ENCODE results near the gene CREB3L2.

Gene CREB3L2

DNA sequence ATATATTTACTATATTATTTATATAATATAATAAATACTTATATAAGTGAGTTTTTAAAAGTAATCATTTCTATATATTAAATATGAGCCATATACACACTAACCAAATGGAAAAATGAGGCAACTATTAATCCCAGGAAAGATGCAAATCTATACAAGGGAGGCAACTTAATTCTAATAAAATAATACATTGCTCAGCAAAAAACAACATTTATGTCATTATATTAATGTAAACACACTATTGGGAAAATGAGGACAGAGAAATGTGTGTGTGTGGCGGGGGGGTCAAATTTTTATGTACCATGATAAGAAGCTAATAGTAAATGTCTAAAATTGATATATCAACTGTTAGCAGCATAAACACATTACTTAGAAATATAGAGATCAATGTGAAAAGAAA lies 131.8 kb downstream of the CREB3L2 start:
- Histone ChIP-seq H3K4me3 (ENCODE audit: low read length in 2 of 2) (no peak overlapping the region), H3K9me3 (ENCODE audit: control insufficient read depth in 2 of 2, low read length in 2 of 2) (no peaks in the 10 kb centered on the region), H3K27me3 (ENCODE audit: control insufficient read depth in 2 of 2, insufficient read depth in 2 of 2, low read length in 2 of 2) (no peaks in the 10 kb centered on the region), H3K4me1 (ENCODE audit: control insufficient read depth in 2 of 2, insufficient read depth in 2 of 2, low read length in 2 of 2) (no peaks in the 10 kb centered on the region), H3K27ac (ENCODE audit: low read depth in 2 of 2, low read length in 2 of 2) (no peak overlapping the region), H3K36me3 (ENCODE audit: control insufficient read depth in 2 of 2, insufficient read depth in 2 of 2, low read length in 2 of 2) (peaks cover 8 to 16% of the 10 kb centered on the region in 2 donors), H3K9ac (ENCODE audit: low read depth in 1 of 2, low read length in 2 of 2) (no peak overlapping the region)

DNA sequence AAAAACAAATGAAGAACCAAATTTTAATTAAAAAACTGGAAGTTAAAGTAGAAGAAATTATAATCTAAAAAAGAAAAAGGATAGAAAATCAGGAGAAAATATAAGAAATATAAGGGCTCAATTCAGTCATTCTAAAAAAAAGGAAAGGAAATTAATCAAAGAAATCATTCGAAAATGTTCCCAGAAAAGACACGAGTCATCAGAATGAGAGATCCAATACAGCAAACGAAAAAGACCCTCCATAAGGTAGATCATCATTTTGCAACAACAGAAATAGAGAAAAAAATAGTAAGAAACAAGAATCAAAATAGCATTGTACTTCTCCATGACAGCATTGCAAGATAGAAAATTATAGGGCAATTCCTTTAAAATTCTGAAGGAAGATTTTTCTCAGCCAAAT lies 132.6 kb downstream of the CREB3L2 start:
- Histone ChIP-seq H3K4me3 (ENCODE audit: low read length in 2 of 2) (no peak overlapping the region), H3K9me3 (ENCODE audit: control insufficient read depth in 2 of 2, low read length in 2 of 2) (no peaks in the 10 kb centered on the region), H3K36me3 (ENCODE audit: control insufficient read depth in 2 of 2, insufficient read depth in 2 of 2, low read length in 2 of 2) (peaks cover 8 to 15% of the 10 kb centered on the region in 2 donors), H3K27ac (ENCODE audit: low read depth in 2 of 2, low read length in 2 of 2) (no peak overlapping the region), H3K4me1 (ENCODE audit: control insufficient read depth in 2 of 2, insufficient read depth in 2 of 2, low read length in 2 of 2) (no peaks in the 10 kb centered on the region), H3K9ac (ENCODE audit: low read depth in 1 of 2, low read length in 2 of 2) (no peak overlapping the region), H3K27me3 (ENCODE audit: control insufficient read depth in 2 of 2, insufficient read depth in 2 of 2, low read length in 2 of 2) (no peaks in the 10 kb centered on the region)

DNA sequence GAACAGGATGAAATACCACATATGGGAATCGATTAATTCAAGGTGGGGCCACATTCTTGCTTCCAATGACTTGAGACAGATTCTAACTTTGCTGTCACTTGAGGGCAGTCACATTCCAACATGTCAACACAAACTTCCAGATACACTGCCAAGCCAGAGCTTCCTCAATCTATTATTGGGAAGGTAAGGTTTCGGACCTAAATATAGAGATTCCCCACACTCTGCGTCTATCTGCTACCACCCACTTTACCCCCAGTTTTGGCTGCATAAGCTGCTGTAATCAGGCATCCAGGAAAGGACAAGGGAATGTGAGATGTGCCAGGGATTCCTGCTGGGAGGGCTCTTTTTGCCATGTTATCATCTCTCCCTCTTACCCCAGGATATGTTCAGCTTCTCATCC lies 134.6 kb downstream of the CREB3L2 start:
- Histone ChIP-seq H3K36me3 (ENCODE audit: control insufficient read depth in 2 of 2, insufficient read depth in 2 of 2, low read length in 2 of 2) (peaks cover 9 to 10% of the 10 kb centered on the region in 2 donors), H3K4me3 (ENCODE audit: low read length in 2 of 2) (no peak overlapping the region)

DNA sequence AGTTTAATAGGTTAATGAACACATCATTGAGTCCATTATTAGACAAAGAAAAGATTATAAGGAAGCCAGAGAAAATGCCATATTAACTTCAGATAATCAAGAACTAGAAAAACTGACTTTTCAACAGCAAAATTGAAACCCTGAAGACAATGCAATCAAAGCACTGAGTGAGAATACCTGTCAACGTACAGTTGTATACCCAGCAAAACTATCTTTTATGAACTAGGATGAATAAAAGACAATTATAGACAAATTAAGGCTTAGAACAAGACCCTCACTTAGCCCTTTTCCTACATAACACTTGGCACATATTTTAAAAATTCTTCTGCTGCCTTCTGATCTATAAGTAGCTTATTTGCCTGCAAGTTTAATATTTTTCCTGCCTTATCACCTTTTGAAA lies 136.1 kb downstream of the CREB3L2 start:
- no peaks in the 10 kb centered on the region for H3K27me3 ChIP-seq (ENCODE audit: control insufficient read depth in 2 of 2, insufficient read depth in 2 of 2, low read length in 2 of 2)
- no peak overlapping the region for H3K9ac ChIP-seq (ENCODE audit: low read depth in 1 of 2, low read length in 2 of 2)
- peaks cover 6 to 10% of the 10 kb centered on the region in 2 donors for H3K36me3 ChIP-seq (ENCODE audit: control insufficient read depth in 2 of 2, insufficient read depth in 2 of 2, low read length in 2 of 2)
- H3K4me3 ChIP-seq (ENCODE audit: low read length in 2 of 2), result no peak overlapping the region
- no peaks in the 10 kb centered on the region for H3K9me3 ChIP-seq (ENCODE audit: control insufficient read depth in 2 of 2, low read length in 2 of 2)
- H3K4me1 ChIP-seq (ENCODE audit: control insufficient read depth in 2 of 2, insufficient read depth in 2 of 2, low read length in 2 of 2), result no peaks in the 10 kb centered on the region
- no peak overlapping the region for H3K27ac ChIP-seq (ENCODE audit: low read depth in 2 of 2, low read length in 2 of 2)

More for the DNA sequence above, 134.6 kb downstream of the CREB3L2 start:
- Histone ChIP-seq H3K9me3 (ENCODE audit: control insufficient read depth in 2 of 2, low read length in 2 of 2) (no peaks in the 10 kb centered on the region), H3K4me1 (ENCODE audit: control insufficient read depth in 2 of 2, insufficient read depth in 2 of 2, low read length in 2 of 2) (no peaks in the 10 kb centered on the region), H3K9ac (ENCODE audit: low read depth in 1 of 2, low read length in 2 of 2) (no peak overlapping the region), H3K27ac (ENCODE audit: low read depth in 2 of 2, low read length in 2 of 2) (no peak overlapping the region), H3K27me3 (ENCODE audit: control insufficient read depth in 2 of 2, insufficient read depth in 2 of 2, low read length in 2 of 2) (no peaks in the 10 kb centered on the region)

DNA sequence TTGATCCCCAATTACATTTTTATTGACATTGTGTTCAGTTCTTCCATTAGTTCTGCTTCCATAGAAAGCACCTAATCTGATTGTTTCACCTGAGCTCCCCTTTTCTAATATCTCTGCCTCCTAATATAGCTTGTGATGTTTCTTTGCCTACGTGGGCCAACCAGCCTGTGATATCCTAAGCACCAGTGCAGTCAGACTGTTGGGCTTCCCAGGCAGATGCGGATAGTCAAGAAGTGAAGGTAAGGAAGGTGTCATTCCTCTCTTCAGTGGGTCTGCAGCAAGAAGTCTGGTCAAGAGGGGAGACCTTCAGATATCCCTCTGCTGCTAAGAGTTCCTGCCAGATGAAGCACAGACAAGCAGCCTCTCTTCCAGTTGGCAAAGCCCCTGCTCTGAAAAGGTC lies 138.9 kb downstream of the CREB3L2 start:
- Histone ChIP-seq H3K9me3 (ENCODE audit: control insufficient read depth in 2 of 2, low read length in 2 of 2) (no peaks in the 10 kb centered on the region), H3K36me3 (ENCODE audit: control insufficient read depth in 2 of 2, insufficient read depth in 2 of 2, low read length in 2 of 2) (peaks cover 6 to 10% of the 10 kb centered on the region in 2 donors), H3K4me3 (ENCODE audit: low read length in 2 of 2) (no peak overlapping the region), H3K27me3 (ENCODE audit: control insufficient read depth in 2 of 2, insufficient read depth in 2 of 2, low read length in 2 of 2) (no peaks in the 10 kb centered on the region), H3K9ac (ENCODE audit: low read depth in 1 of 2, low read length in 2 of 2) (no peak overlapping the region), H3K27ac (ENCODE audit: low read depth in 2 of 2, low read length in 2 of 2) (no peak overlapping the region), H3K4me1 (ENCODE audit: control insufficient read depth in 2 of 2, insufficient read depth in 2 of 2, low read length in 2 of 2) (no peaks in the 10 kb centered on the region)

DNA sequence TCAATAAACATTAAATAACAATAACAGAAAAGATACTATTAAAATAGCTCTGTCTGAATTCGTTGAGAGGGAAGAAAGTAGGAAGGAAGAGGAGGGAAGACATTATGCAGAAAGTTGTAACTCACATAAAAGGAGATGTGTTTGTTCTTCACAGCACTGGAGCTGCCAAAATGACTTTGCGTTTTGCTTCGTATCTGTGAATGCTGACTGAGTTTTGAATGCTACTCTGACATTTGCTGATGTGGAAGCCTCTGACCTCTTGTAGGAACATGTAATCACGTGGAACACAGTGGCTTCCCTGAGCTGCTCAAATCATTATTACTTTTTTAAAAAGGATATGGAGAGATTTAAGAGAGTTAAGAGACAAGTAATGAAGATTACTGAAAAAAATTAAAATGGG lies 139.5 kb downstream of the CREB3L2 start:
- H3K27me3 ChIP-seq (ENCODE audit: control insufficient read depth in 2 of 2, insufficient read depth in 2 of 2, low read length in 2 of 2), result no peaks in the 10 kb centered on the region
- no peak overlapping the region for H3K9ac ChIP-seq (ENCODE audit: low read depth in 1 of 2, low read length in 2 of 2)
- H3K9me3 ChIP-seq (ENCODE audit: control insufficient read depth in 2 of 2, low read length in 2 of 2), result no peaks in the 10 kb centered on the region
- peaks cover 5 to 9% of the 10 kb centered on the region in 2 donors for H3K36me3 ChIP-seq (ENCODE audit: control insufficient read depth in 2 of 2, insufficient read depth in 2 of 2, low read length in 2 of 2)
- H3K4me3 ChIP-seq (ENCODE audit: low read length in 2 of 2), result no peak overlapping the region
- H3K4me1 ChIP-seq (ENCODE audit: control insufficient read depth in 2 of 2, insufficient read depth in 2 of 2, low read length in 2 of 2), result no peaks in the 10 kb centered on the region
- H3K27ac ChIP-seq (ENCODE audit: low read depth in 2 of 2, low read length in 2 of 2), result no peak overlapping the region

DNA sequence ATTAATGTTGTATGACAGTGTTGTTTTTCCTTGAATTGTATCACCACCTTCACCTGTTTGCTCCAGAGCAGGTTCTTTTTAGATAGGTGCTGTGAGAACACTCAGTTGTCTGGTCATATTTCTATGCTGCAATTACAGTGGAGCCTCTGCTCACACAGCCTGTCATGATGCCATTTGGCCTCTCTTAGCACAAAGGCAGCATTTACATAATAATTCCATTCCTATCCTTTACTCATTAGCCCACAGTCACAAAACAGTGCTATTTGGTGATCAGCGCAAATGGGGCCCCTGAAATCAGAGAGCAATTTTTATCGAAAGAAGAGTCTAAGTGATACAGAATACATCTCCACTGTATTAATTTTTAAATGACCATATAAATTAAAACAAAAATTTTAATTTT lies 141.3 kb downstream of the CREB3L2 start:
- Histone ChIP-seq H3K27ac (ENCODE audit: low read depth in 2 of 2, low read length in 2 of 2) (no peak overlapping the region), H3K4me3 (ENCODE audit: low read length in 2 of 2) (no peak overlapping the region), H3K27me3 (ENCODE audit: control insufficient read depth in 2 of 2, insufficient read depth in 2 of 2, low read length in 2 of 2) (no peaks in the 10 kb centered on the region), H3K9me3 (ENCODE audit: control insufficient read depth in 2 of 2, low read length in 2 of 2) (no peaks in the 10 kb centered on the region), H3K36me3 (ENCODE audit: control insufficient read depth in 2 of 2, insufficient read depth in 2 of 2, low read length in 2 of 2) (peaks cover 3 to 5% of the 10 kb centered on the region in 2 donors), H3K9ac (ENCODE audit: low read depth in 1 of 2, low read length in 2 of 2) (no peak overlapping the region), H3K4me1 (ENCODE audit: control insufficient read depth in 2 of 2, insufficient read depth in 2 of 2, low read length in 2 of 2) (no peaks in the 10 kb centered on the region)

DNA sequence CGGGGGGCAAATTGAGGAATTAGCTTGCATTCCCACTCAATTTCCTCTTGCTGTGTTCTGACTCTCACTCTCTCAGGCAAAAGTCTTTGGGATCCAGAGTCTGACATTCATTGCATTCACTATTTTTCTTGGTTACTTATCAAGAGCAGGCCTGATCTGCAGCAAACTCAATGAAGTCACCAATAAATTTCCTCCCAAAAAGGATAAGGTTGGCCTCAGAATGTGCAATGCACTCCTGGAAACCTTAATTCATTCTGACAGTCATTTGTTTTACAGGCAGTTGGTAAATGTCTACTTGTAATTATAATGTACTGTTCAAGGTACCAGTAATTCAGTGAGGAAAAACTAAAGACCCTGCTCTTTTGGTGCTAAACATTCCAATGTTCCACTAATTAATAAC lies 148.8 kb downstream of the CREB3L2 start:
- Histone ChIP-seq H3K36me3 (ENCODE audit: control insufficient read depth in 2 of 2, insufficient read depth in 2 of 2, low read length in 2 of 2) (no peaks in the 10 kb centered on the region), H3K9ac (ENCODE audit: low read depth in 1 of 2, low read length in 2 of 2) (no peak overlapping the region), H3K27ac (ENCODE audit: low read depth in 2 of 2, low read length in 2 of 2) (no peak overlapping the region), H3K4me3 (ENCODE audit: low read length in 2 of 2) (no peak overlapping the region), H3K9me3 (ENCODE audit: control insufficient read depth in 2 of 2, low read length in 2 of 2) (no peaks in the 10 kb centered on the region), H3K4me1 (ENCODE audit: control insufficient read depth in 2 of 2, insufficient read depth in 2 of 2, low read length in 2 of 2) (no peaks in the 10 kb centered on the region), H3K27me3 (ENCODE audit: control insufficient read depth in 2 of 2, insufficient read depth in 2 of 2, low read length in 2 of 2) (peaks cover 0 to 6% of the 10 kb centered on the region in 2 donors)

DNA sequence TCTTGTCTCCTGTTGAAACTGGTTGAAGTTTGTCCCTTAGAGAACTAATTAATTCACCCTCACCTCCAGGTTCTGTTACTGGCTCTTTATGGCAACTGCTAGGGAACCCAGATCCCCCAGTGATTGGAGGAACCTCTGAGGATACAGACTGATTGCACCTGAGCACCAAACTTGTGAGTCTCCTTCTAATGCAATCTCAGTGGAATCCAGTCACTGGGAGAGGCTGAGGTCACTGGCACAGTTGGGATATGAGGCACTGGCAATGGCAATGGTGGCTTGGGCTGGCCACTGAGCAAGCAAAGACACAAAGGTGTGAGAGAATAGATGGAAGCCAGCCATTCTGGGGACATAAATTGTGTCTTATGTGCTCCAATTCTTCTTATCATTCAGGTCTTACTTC lies 149.8 kb downstream of the CREB3L2 start:
- Histone ChIP-seq H3K36me3 (ENCODE audit: control insufficient read depth in 2 of 2, insufficient read depth in 2 of 2, low read length in 2 of 2) (no peaks in the 10 kb centered on the region), H3K27ac (ENCODE audit: low read depth in 2 of 2, low read length in 2 of 2) (no peak overlapping the region), H3K4me1 (ENCODE audit: control insufficient read depth in 2 of 2, insufficient read depth in 2 of 2, low read length in 2 of 2) (peaks cover 0 to 3% of the 10 kb centered on the region in 2 donors), H3K27me3 (ENCODE audit: control insufficient read depth in 2 of 2, insufficient read depth in 2 of 2, low read length in 2 of 2) (peaks cover 7 to 11% of the 10 kb centered on the region in 2 donors), H3K4me3 (ENCODE audit: low read length in 2 of 2) (no peak overlapping the region), H3K9me3 (ENCODE audit: control insufficient read depth in 2 of 2, low read length in 2 of 2) (no peaks in the 10 kb centered on the region), H3K9ac (ENCODE audit: low read depth in 1 of 2, low read length in 2 of 2) (no peak overlapping the region)

DNA sequence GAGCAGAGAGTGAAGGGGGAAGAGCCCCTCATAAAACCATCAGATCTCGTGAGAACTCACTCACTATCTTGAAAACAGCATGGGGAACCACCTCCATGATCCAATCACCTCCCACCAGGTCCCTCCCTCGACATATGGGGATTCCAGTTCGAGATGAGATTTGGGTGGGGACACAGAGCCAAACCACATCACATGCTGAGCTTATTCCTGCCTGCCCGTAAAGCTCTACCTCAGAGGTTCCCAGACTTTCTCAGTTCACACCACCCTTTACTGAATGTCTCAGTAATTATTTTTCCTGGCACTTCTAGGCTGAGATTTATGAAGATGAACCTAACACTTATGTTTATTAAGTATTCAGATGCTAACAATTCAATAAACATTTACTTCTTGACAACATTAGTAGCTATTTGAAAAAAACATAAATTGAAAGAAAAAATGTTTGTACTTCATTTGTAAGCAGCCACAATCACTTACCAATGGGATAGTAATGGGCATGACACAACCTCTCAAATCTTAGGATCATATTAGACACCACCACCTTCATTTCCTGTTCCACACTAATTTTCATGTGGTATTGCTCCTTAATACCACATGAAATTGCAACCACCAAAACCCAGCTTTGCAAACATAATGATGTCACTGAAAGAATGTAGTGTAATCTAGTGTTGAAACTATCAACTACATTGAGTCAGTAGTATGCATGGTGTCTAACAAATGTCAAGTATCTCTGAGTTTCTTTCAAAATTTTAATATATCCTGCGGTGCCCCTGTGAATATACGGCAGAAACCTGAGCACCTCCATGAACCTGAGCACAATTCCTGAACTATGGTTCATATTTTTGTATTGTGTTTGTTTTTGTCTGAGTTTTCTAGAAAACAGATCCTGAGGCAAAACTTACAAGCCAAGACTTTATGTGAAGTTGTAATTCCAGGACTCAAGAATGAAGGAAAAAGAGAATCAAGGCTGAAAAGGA lies 150.6 kb downstream of the CREB3L2 start:
- Histone ChIP-seq H3K9me3 (ENCODE audit: control insufficient read depth in 2 of 2, low read length in 2 of 2) (no peaks in the 10 kb centered on the region), H3K4me1 (ENCODE audit: control insufficient read depth in 2 of 2, insufficient read depth in 2 of 2, low read length in 2 of 2) (peaks cover under 1 to 5% of the 10 kb centered on the region in 2 donors), H3K27ac (ENCODE audit: low read depth in 2 of 2, low read length in 2 of 2) (no peak overlapping the region), H3K27me3 (ENCODE audit: control insufficient read depth in 2 of 2, insufficient read depth in 2 of 2, low read length in 2 of 2) (peaks cover 11% of the 10 kb centered on the region in 2 donors), H3K36me3 (ENCODE audit: control insufficient read depth in 2 of 2, insufficient read depth in 2 of 2, low read length in 2 of 2) (no peaks in the 10 kb centered on the region), H3K9ac (ENCODE audit: low read depth in 1 of 2, low read length in 2 of 2) (no peak overlapping the region), H3K4me3 (ENCODE audit: low read length in 2 of 2) (no peak overlapping the region)

Data from mucosa of rectum (tissue), 2 donors.